Mammary epithelial cell (primary cell): ENCODE results near the gene KICS2.

Experiments
- EZH2 ChIP-seq: IDR thresholded peaks from 2 replicates; pipeline ENCODE4 v1.6.1; 2012; ENCODE audit warnings: low read length, inconsistent platforms, borderline replicate concordance
- TF ChIP-seq, protein P1 (sequence below), 2 donors: IDR thresholded peaks in 1 of 2; conservative IDR thresholded peaks in 1 of 2; 2 replicates each; pipeline ENCODE4 v1.5.1; 2011 to 2012; ENCODE audit warnings: inconsistent platforms in 2 of 2, low read length in 2 of 2, mild to moderate bottlenecking in 2 of 2, control low read depth in 1 of 2, low read depth in 1 of 2; ENCODE audit not compliant: insufficient read depth in 1 of 2; ENCODE audit errors: extremely low read depth in 1 of 2

- TF ChIP-seq, protein P1, sequence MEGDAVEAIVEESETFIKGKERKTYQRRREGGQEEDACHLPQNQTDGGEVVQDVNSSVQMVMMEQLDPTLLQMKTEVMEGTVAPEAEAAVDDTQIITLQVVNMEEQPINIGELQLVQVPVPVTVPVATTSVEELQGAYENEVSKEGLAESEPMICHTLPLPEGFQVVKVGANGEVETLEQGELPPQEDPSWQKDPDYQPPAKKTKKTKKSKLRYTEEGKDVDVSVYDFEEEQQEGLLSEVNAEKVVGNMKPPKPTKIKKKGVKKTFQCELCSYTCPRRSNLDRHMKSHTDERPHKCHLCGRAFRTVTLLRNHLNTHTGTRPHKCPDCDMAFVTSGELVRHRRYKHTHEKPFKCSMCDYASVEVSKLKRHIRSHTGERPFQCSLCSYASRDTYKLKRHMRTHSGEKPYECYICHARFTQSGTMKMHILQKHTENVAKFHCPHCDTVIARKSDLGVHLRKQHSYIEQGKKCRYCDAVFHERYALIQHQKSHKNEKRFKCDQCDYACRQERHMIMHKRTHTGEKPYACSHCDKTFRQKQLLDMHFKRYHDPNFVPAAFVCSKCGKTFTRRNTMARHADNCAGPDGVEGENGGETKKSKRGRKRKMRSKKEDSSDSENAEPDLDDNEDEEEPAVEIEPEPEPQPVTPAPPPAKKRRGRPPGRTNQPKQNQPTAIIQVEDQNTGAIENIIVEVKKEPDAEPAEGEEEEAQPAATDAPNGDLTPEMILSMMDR (conservative IDR thresholded peaks at IDR 0.05 in 1 of 2, IDR thresholded peaks at IDR 0.05 in 1 of 2; ENCODE audit: extremely low read depth in 1 of 2, insufficient read depth in 1 of 2, low read depth in 1 of 2, low read length in 2 of 2): no peak
- no peak for TF ChIP-seq EZH2
Observed at GRCh38 chr12:64175254-64175945, 46.7 kb downstream of the KICS2 start.
